Adrenal gland (tissue), 5 donors: ENCODE measurements around the gene CDK15.

Experiments
- POLR2A ChIP-seq, 2 donors: fragments of 450-650 bp; IDR thresholded peaks; one replicate each; pipeline ENCODE4 v1.6.1; 2017; ENCODE audit warnings: antibody characterized with exemption in 2 of 2, mild to moderate bottlenecking in 2 of 2, moderate library complexity in 1 of 2
- TF ChIP-seq, protein P1 (sequence below), 6 experiments: fragments of 450-650 bp in 4 of 6; fragments of 200-600 bp in 2 of 6; sonication (generic) in 1 of 6; IDR thresholded peaks; 1 replicate in 5 of 6; 2 replicates in 1 of 6; pipeline versions ENCODE4 v1.5.1 to v1.8.0; 2016 to 2021; ENCODE audit warnings: antibody characterized with exemption in 6 of 6, mild to moderate bottlenecking in 2 of 6, moderate library complexity in 1 of 6
- donor health status: DM: no; HTN: no; CAD: no.

DNA sequence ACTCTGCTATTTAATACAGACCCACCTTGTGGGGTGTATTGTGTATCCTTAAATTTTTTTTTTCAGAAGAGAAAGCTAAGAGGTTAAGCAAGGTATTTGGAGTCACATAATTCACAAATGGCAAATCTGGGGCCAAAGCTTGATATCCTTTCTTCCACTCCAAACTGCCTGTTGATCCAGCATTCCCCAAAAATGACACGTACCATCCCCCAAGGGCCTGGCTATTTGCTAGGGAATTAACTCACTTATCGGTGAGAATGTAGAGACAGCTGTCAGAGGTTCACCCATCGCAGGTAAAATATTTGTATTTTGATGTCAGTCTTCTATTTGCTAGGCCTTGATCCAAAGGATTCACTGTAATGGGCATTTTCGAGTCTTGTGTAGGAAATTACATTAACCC lies 123.7 kb downstream of the CDK15 start:
- TF ChIP-seq, protein P1, sequence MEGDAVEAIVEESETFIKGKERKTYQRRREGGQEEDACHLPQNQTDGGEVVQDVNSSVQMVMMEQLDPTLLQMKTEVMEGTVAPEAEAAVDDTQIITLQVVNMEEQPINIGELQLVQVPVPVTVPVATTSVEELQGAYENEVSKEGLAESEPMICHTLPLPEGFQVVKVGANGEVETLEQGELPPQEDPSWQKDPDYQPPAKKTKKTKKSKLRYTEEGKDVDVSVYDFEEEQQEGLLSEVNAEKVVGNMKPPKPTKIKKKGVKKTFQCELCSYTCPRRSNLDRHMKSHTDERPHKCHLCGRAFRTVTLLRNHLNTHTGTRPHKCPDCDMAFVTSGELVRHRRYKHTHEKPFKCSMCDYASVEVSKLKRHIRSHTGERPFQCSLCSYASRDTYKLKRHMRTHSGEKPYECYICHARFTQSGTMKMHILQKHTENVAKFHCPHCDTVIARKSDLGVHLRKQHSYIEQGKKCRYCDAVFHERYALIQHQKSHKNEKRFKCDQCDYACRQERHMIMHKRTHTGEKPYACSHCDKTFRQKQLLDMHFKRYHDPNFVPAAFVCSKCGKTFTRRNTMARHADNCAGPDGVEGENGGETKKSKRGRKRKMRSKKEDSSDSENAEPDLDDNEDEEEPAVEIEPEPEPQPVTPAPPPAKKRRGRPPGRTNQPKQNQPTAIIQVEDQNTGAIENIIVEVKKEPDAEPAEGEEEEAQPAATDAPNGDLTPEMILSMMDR (IDR thresholded peaks at IDR 0.05): no peak
- TF ChIP-seq POLR2A (IDR thresholded peaks at IDR 0.05): no peak
